GM21529 (cell line): ENCODE data around the gene CSF3R.
"Not testable (repeated sequence)": the region's sequence is repeated elsewhere in the genome, so short reads cannot be mapped to it uniquely, and the experiment has no call there.

ENCODE experiments used
- ATAC-seq: cut with Tn5 transposase; IDR thresholded peaks from one replicate; pipeline ENCODE4 v1.9.1; 2021; ENCODE audit not compliant: unreplicated experiment

Gene CSF3R

GRCh38 chr1:36484099-36484498 is 1.4 kb upstream of the CSF3R start:
- ATAC-seq: no peak

DNA sequence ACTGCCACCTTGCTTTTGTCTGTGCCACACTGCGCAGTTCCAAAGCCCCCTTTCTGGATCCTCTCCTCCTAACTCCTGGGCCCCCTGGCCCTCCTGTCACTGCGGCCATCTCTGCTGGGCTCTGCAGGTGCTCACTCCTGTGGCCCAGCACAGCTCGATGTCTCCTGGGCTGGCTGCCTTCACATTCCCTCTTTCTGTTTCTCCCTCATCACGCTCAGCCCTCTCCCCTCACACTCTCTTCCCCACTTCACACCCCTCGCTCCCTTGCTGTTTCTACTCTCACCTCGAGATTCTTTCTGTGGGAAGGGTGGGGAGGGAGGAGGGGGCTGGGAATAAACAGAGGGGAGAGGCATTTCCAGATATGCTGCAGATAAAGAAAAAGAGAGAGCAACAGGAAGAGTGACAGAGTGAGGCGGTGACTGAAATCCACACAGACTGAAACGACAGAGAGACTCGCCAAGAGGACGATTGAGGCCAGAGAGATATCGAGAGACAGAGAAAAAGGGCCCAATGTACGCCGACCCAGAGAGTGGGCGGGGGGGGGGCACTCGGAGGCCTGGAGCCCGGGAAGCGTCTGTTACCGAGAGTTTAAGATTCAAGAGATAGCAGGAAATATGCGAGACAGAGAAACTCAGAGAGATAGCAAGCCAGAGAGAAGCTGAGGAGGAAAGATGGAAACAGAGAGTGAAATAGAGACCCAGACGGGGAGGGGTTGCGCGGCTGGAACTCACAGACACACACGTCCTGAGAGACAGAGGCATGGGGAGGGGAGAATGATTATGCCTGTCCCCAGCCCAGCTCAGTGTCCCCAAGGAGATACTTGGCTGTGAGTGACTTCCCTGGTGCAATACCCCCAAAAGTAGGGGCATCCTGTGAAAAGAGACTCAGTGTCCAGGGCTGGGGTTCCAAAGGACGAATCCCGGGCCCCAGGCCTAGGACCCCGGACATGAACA is 666 bp downstream of the CSF3R start:
- ATAC-seq: no peak

DNA sequence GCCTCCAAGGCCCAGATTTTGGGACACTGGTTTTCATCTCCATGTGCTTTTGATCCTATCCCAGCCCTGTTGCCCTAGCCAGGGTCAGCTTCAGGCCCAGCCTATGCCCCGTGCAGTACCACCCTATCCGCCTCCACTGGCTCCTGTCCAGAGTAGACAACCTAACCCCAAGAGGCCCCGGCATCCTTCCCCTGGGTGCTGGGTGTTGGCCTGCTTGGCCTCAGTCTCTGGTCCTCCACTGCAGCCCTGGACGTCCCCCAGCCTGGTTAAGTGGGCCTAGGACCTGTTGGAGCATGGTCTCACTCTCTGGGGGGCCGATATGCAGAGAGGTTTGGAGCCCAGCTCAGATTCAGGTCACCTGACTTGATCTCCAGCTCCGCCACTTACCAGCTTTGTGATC is 1.6 kb downstream of the CSF3R start:
- no peak for ATAC-seq

GRCh38 chr1:36480161-36480560 is 2.6 kb downstream of the CSF3R start:
- ATAC-seq: no peak

GRCh38 chr1:36479505-36480051 is 3.1 kb downstream of the CSF3R start:
- no peak for ATAC-seq

GRCh38 chr1:36477615-36478014 is 5.1 kb downstream of the CSF3R start:
- not testable (repeated sequence) for ATAC-seq

DNA sequence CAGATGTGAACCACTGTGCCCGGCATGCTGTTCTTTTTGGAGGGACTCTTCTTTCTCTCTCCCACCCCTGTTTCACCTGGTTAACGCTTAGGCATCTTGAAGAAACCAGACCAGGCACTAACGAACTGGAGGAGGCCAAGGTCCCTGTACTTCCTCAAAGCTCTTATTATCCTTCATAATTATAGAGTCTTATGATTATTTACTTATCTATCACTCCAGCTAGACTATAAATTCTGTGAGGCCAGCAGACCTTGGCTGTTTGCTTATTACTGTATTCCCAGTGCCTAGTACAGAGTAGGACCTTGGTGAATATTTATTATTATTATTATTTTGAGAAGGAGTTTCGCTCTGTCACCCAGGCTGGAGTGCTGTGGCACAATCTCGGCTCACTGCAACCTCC is 5.8 kb downstream of the CSF3R start:
- ATAC-seq: no peak

DNA sequence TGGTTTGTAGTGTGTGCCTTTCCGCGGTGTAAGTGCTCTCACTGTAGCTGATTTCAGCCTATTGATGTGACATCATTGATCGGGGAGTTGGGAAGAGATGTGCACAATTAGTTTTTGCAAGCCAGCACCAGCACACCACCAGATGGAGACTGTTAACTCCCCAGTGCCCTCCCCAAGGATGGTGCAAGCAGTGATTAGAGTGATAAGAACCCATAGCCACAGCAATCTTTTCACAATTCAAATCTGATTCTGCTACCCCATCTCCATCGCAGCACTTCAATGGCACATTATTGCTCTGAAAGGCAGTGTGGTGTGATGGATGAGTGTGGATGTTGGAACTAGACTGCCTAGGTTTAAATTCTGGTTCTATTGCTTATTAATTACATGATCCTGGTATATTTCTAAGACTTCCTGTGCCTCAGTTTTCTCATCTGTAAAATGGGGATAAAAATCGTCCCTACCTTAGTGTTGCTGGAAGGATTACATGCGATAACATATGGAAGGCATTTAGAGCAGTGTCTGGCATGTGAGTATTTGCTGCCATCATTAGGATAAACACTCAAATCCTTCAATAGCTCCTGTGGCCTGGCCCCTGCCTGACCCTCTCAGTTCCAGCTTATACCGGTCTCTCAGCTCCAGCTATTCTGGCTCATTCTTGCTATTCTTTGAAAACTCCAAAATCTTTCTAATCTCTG is 6.7 kb downstream of the CSF3R start:
- ATAC-seq: no peak

GRCh38 chr1:36475341-36475740 is 7.4 kb downstream of the CSF3R start:
- ATAC-seq: no peak

GRCh38 chr1:36472656-36473055 is 10.1 kb downstream of the CSF3R start:
- no peak for ATAC-seq

DNA sequence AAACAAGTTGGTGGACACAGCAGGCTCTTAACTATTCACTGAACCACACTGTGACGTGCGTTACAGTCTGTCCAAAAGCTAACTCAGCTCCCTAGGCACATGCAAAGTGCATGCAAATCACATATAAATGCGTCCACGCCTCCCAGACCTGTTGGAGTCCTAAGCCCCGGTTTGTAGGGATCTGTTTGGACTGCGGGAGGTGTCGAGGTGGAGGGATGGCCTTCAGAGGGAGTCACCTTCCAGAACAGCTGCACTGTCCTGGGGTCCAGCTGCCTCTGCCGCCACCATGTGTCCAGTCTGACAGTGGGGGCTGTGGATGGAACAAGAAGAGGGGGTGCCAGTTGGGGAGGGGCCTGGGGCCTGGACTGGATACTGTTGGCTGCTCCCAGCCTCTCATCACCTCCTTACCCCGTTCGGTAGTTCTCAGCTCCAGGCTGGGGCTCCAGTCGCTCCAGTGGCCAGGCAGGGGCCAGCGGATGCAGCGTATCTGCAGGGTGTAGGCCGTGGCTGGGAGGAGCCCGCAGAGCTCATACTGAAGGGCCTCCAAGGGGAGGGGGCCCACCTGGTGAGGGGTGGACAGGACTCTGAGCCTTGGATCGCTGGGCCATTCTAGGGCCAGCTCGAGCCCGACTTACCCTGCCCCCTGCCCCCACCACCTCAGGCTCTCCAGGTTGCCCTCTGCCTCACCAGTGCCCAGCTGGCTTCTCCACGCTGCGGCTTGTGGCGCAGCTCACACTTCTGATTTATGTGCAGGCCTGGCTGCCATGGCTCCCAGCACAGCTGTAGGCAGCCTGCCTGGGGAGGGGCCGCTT is 10.7 kb downstream of the CSF3R start:
- no peak for ATAC-seq

DNA sequence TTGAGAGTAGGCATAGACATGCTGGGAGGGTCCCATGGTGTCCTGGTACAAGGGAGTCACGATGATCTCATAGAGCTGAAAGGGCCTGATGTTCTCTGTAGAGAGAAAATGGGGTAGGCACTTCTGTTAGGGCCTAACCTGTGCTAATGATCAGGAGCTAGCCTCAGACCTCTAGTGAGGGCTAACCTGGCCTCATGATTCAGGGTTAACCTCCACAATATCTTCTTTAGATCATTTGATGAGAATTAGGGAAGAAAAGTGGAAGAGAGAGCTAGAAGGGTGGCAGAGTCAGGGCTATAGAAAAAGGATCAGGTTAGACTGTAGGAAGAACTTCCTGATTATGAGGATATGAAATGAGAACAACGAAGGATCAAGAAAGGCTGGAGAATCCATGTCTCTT is 13.6 kb downstream of the CSF3R start:
- ATAC-seq: no peak

DNA sequence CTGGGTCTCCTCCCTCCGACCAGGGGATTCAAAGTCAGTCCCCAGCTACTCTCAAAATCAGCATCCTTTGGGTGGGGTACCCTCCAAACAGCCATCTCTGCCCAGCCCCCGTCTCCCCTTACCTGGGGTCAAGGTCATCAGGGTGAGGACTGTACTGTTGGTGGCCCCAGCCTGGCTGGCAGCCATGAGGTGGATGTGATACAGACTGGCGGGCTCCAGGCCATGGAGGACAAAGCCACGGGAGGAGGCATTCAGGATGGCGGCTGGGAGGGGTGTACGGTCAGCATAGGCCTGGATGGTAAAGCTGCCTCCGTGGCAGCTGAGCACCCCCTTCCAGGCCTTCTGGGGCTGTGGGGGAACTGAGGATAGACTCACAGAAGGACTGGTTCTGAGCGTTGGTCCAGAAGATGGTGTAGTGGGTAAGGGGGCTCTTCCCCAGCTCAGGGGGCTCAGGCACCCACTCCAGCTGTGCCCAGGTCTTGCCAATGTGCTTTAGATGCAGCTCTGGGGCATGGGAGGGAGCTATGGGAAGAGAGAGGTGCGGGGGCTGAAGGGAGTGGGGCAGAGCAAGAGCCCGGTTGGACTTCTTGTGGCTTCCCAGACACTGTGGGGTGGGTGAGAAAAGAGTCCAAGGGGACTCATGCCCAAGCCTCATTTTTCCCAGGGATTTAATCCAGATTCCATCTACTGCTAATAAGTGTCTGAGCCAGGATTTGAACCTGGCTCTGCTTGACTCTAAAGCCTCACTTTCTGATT is 14.8 kb downstream of the CSF3R start:
- ATAC-seq: no peak

- no peak for ATAC-seq
Measured at GRCh38 chr1:36467027-36467410, 15.7 kb downstream of the CSF3R start.

GRCh38 chr1:36466370-36467026 is 16.2 kb downstream of the CSF3R start:
- no peak for ATAC-seq

DNA sequence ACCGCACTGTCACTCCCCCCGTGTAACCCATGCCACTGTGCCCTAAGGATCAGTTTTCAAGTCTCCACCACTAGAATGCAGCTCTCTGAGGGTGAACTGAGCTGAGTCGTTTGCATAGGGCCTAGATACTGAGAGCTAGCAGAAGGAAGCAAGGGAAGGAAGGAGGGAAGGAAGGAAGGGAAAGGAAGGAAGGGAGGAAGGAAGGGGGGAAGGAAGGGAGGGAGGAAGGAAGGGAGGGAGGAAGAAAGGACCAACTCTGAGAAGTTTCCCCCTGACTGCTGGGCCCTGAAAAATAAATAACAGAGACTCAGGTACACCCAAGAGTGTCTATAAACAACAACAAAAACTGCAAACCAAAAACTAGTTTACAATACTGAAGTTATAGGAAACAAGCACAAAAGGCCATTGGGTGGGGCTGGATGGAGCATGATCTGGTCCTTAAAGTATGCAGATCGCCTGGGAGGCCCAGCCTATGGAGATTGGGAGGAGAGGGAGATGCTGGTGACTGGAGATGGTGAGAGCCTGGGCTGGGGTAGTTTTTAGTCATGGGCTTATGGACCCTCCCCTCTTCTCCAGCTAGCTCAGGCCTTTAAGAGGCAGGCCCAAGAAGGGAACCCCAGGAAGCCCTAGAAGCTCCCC is 16.9 kb downstream of the CSF3R start:
- no peak for ATAC-seq

- peak; percentile 36 for ATAC-seq
Measured at GRCh38 chr1:36464605-36465393, 17.9 kb downstream of the CSF3R start.

DNA sequence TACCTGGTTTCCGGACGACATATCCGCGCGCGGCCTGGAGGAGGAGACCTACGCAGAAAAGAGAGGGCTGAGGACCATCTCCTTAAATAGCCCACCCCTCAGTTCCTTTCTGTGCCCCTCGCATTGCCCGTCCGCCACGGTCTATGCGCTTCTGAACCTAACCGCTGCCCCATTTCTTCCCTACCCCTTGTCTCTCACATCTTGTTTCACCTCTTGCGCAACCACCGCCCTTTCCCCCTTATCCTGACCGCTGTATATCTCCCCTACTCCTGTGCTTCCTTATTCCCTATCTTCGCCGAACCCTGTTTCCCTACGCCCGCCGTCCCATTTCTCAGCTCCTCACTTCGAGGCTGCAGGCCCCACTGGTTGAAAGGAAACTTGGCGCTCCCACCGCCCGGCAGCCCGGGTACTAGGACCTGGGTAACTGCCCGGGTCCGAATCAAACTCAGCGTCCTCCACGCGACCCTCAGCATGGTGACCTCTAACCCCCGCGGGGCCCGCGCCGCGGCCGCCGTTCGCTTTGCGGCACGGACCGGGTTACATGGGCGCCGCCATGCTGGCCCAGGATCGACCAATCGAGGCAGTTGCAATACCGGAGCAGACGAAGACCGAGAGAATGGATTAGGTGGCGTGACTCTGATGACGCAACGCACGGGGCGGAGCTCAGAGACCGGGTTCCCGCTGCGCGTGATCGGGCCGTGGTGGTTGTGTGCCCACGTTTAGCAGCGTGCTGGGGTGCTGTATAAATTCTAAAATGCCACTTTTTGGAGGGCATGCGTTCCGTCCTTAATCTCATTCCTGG is 18.7 kb downstream of the CSF3R start, which contains the start of gene MRPS15:
MRPS15 (minus strand) TSS at position 582 of the 802 bp plus-strand sequence; CDS start at position 473, 109 bp downstream.
- ATAC-seq: peak; percentile 93
